Omental fat pad (tissue), 4 donors: ENCODE results near the gene LURAP1L. TPM values are rescaled to one million over a fixed set of nuclear protein-coding genes. Genes with fewer than 3 reads are reported as not detected.

Experiments used
- ATAC-seq: fragments of 150-250 bp; one replicate; pipeline ENCODE4 v1.9.1; 2016; ENCODE audit warnings: mild to moderate bottlenecking, moderate library complexity; ENCODE audit not compliant: low FRiP score
- DNase-seq: peaks from one replicate; pipeline ENCODE4 v3.0.0-alpha.2; 2019; ENCODE audit warnings: low spot score
- total RNA-seq, 4 donors: library from RNA; depleted of rRNA; stranded (reverse); fragments of >200 nt; gene quantifications; one replicate each; pipeline ENCODE4 v1.1.0, GENCODE V29; 2016
- TF ChIP-seq, protein P1 (sequence below), 3 donors: fragments of 450-650 bp; IDR thresholded peaks; one replicate each; pipeline ENCODE4 v1.5.1; 2016 to 2017; ENCODE audit warnings: antibody characterized with exemption in 3 of 3, mild to moderate bottlenecking in 3 of 3, moderate library complexity in 2 of 3

Gene LURAP1L
- total RNA-seq, 4 donors from 2014 or later = 7.6 to 23.3 (median 12.5) TPM

DNA sequence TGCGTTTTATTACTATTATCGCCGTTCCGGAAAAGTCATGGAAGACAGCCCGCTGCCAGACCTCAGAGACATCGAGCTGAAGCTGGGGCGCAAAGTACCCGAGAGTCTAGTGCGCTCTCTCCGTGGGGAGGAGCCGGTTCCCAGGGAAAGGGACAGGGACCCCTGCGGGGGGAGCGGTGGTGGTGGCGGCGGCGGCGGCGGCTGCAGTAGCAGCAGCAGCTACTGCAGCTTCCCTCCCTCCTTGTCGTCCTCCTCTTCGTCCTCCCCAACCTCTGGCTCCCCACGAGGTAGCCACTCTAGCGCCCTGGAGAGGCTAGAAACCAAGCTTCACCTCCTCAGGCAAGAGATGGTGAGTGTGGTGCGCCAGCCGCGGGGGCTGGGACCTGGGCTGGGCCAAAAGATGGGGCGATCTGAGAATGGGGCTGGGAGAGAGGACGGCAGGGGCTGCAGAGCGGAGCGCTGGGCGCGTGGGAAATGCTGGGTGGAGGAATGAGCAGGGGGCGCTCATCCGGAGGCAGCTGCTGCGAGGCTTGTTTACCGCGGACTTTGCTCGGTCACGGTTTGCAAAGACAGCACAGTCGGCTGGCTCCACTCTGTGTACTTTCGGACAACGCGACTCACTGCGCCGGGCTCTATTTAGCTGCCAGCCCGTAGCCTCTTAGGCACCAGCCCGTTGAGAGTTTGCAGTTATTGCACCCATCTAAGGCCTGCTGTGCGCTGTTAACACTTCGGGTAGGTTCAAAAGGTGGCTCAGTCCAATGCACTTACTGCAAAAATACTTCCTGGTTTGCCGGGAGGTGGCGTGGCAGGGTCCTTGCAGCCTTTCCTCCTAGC is 1.1 kb downstream of the LURAP1L start:
- ATAC-seq = peak; percentile 91
- TF ChIP-seq, protein P1, sequence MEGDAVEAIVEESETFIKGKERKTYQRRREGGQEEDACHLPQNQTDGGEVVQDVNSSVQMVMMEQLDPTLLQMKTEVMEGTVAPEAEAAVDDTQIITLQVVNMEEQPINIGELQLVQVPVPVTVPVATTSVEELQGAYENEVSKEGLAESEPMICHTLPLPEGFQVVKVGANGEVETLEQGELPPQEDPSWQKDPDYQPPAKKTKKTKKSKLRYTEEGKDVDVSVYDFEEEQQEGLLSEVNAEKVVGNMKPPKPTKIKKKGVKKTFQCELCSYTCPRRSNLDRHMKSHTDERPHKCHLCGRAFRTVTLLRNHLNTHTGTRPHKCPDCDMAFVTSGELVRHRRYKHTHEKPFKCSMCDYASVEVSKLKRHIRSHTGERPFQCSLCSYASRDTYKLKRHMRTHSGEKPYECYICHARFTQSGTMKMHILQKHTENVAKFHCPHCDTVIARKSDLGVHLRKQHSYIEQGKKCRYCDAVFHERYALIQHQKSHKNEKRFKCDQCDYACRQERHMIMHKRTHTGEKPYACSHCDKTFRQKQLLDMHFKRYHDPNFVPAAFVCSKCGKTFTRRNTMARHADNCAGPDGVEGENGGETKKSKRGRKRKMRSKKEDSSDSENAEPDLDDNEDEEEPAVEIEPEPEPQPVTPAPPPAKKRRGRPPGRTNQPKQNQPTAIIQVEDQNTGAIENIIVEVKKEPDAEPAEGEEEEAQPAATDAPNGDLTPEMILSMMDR (IDR thresholded peaks at IDR 0.05) = no peak
- no peak for DNase-seq

DNA sequence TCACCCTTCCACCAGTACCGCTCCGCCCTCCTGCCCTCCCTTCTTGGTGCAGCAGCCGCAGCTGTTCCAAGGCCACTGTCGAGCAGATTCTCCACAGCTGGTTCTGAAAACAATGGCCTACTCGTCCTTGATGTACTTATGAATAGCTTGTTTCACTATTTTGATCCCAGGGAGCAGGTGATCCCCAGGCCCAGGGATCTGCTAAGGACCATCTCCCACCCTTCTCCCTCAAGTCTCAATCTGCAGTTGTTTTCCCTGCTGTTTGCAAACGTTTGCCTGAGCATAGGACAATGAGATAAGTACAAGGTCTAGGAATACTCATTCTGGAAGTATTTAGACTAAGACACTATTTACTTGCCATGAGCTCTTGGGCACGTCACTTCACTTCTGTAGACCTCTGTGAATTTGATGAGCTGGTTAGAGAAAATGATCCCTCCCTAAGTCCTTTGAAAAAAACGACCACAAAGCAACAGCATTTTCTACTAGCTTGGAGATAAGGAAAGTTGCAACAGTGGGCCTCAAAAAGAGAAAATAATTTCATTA is 1.8 kb downstream of the LURAP1L start:
- DNase-seq (peak; percentile 49), ATAC-seq (peak; percentile 27)
- TF ChIP-seq, protein P1 (IDR thresholded peaks at IDR 0.05) = no peak

GRCh38 chr9:12777121-12778022 is 2.6 kb downstream of the LURAP1L start:
- DNase-seq = no peak
- TF ChIP-seq, protein P1 (IDR thresholded peaks at IDR 0.05) = no peak
- no peak for ATAC-seq

- no peak for DNase-seq
- TF ChIP-seq, protein P1 (IDR thresholded peaks at IDR 0.05) = no peak
- ATAC-seq = no peak
These were observed 3.6 kb downstream of the LURAP1L start for GRCh38 chr9:12778389-12778788.

- ATAC-seq (no peak), DNase-seq (no peak)
- TF ChIP-seq, protein P1 (IDR thresholded peaks at IDR 0.05) = no peak
These were observed 6.5 kb downstream of the LURAP1L start for GRCh38 chr9:12781226-12781733.

GRCh38 chr9:12783767-12784460 is 9.1 kb downstream of the LURAP1L start:
- TF ChIP-seq, protein P1 (IDR thresholded peaks at IDR 0.05) = no peak
- DNase-seq (no peak), ATAC-seq (no peak)
